Psoas muscle (tissue), 8 donors: ENCODE measurements around the gene TGIF2. TPM values are rescaled to one million over a fixed set of nuclear protein-coding genes. Genes with fewer than 3 reads are reported as not detected.
A peak's percentile ranks its signal among the peaks of the same experiment; 100 is the strongest.

ENCODE experiments used
- ATAC-seq, 4 donors: fragments of 200-7000 bp; cut with Tn5 transposase; one replicate each; pipeline ENCODE4 v1.9.1; 2020; ENCODE audit warnings: moderate library complexity in 3 of 4, mild to moderate bottlenecking in 2 of 4
- DNase-seq, 2 donors: peaks; one replicate each; pipeline ENCODE4 v3.0.0-alpha.2; 2020
- H3K27ac ChIP-seq: fragments of 200-600 bp; one replicate; pipeline ENCODE4 v1.8.0; 2022
- H3K27me3 ChIP-seq, 3 donors: fragments of 200-600 bp in 1 of 3; one replicate each; pipeline versions ENCODE4 v1.6.1 to v1.8.0; 2013 to 2022; ENCODE audit warnings: low read length in 2 of 3, mild to moderate bottlenecking in 2 of 3, moderate library complexity in 1 of 3; ENCODE audit not compliant: insufficient read depth in 3 of 3
- H3K36me3 ChIP-seq, 2 donors: fragments of 200-600 bp in 1 of 2; one replicate each; pipeline versions ENCODE4 v1.6.1 to v1.8.0; 2013 to 2022; ENCODE audit warnings: low read depth in 1 of 2, mild to moderate bottlenecking in 1 of 2, moderate library complexity in 1 of 2; ENCODE audit not compliant: insufficient read depth in 1 of 2
- H3K4me1 ChIP-seq: fragments of 200-600 bp; one replicate; pipeline ENCODE4 v1.8.0; 2022
- H3K4me3 ChIP-seq: fragments of 200-600 bp; one replicate; pipeline ENCODE4 v1.8.0; 2022; ENCODE audit warnings: mild to moderate bottlenecking
- H3K9me3 ChIP-seq: fragments of 200-600 bp; one replicate; pipeline ENCODE4 v1.8.0; 2022
- CTCF ChIP-seq: fragments of 200-600 bp; IDR thresholded peaks from one replicate; pipeline ENCODE4 v1.8.0; 2022; ENCODE audit warnings: antibody characterized with exemption
- WGBS, 3 donors: extraction: QIAGEN DNeasy Blood & Tissue Kit; methylation state at CpG; one replicate each; pipeline versions ENCODE4 v1.1.6 to v1.1.7; 2013; 5-methylcytosine and 5-hydroxymethylcytosine counted together
- intact Hi-C, 2 donors: fragments of 100-400 bp; cut with DNase I; formaldehyde crosslinking; loops; one replicate each; pipeline versions ENCODE4 v1.11.0 to v1.14.2; 2022
- polyA plus RNA-seq, 3 donors: library from polyadenylated mRNA; stranded (reverse); fragments of 200-250 nt; gene quantifications; one replicate each; pipeline ENCODE4 v1.2.3, GENCODE V29; 2013
- total RNA-seq, 4 donors: library from RNA; stranded (reverse); fragmentation: NEBNext Ultra II Directional in 2 of 4; extraction: Animal tissue kit (Norgen Biotek cat#: 25700) in 2 of 4; gene quantifications; one replicate each; pipeline versions ENCODE4 v1.2.1 to v1.2.4, GENCODE V29; 2021 to 2023
- donor health status: healthy with polysubstance abuse.
- donor health status: DM: no; HTN: no; CAD: no; lungs with moderate emphysema.
- donor health status: Bipolar disorder and iron deficiency.
- donor health status: healthy.
- donor health status: DM: yes; HTN: yes; CAD: no.
- donor health status: DM: no; HTN: no; CAD: no.
- donor health status: DM: no; HTN: no; CAD: no.
- donor health status: DM: yes; HTN: yes; CAD: no.

The TGIF2 gene
- total and polyA plus RNA-seq, 7 donors = 1.1 to 2.8 (median 1.7) TPM

GRCh38 chr20:36547186-36548005, 26.0 kb upstream of the TGIF2 start:
- Histone ChIP-seq H3K36me3 (peaks cover 0 to 3% of the 10 kb centered on the region in 2 donors), H3K27ac (no peak overlapping the region), H3K4me3 (no peak overlapping the region), H3K4me1 (peaks cover 8% of the 10 kb centered on the region), H3K9me3 (no peaks in the 10 kb centered on the region), H3K27me3 (no peaks in the 10 kb centered on the region)
- no peak for DNase-seq
- intact Hi-C loops = no loop called here
- 76 to 84% (median 82%) methylated on average over 12 of the region's 12 CpGs for WGBS, 3 donors
- no peak for ATAC-seq
- TF ChIP-seq CTCF = no peak

GRCh38 chr20:36548006-36548315, 25.4 kb upstream of the TGIF2 start:
- no peak for TF ChIP-seq CTCF
- no peak overlapping the region for H3K4me3 ChIP-seq
- ATAC-seq = no peak
- peaks cover 0 to 3% of the 10 kb centered on the region in 2 donors for H3K36me3 ChIP-seq
- H3K27me3 ChIP-seq = no peaks in the 10 kb centered on the region
- H3K4me1 ChIP-seq = peaks cover 8% of the 10 kb centered on the region
- no peak overlapping the region for H3K27ac ChIP-seq
- intact Hi-C loops = no loop called here
- DNase-seq = peak in 1 of 2 donors; percentile 50
- 65 to 71% (median 69%) methylated on average over 12 of the region's 12 CpGs for WGBS, 3 donors
- no peaks in the 10 kb centered on the region for H3K9me3 ChIP-seq

- 89 to 93% (median 91%) methylated on average over 21 to 23 of the region's 23 CpGs for WGBS, 3 donors
- Histone ChIP-seq H3K9me3 (no peaks in the 10 kb centered on the region), H3K4me3 (no peak overlapping the region), H3K27me3 (no peaks in the 10 kb centered on the region), H3K36me3 (peaks cover 0 to 3% of the 10 kb centered on the region in 2 donors), H3K27ac (no peak overlapping the region), H3K4me1 (peaks cover 3% of the 10 kb centered on the region)
- TF ChIP-seq CTCF = no peak
- ATAC-seq (no peak), DNase-seq (peak in 1 of 2 donors; percentile 36)
- intact Hi-C loops = no loop called here
Measured at GRCh38 chr20:36548704-36549627, 24.4 kb upstream of the TGIF2 start.

- Histone ChIP-seq H3K4me3 (no peak overlapping the region), H3K9me3 (no peaks in the 10 kb centered on the region), H3K27me3 (no peaks in the 10 kb centered on the region), H3K4me1 (no peaks in the 10 kb centered on the region), H3K36me3 (peaks cover 0 to 3% of the 10 kb centered on the region in 2 donors), H3K27ac (no peak overlapping the region)
- no peak for ATAC-seq
- no peak for DNase-seq
- intact Hi-C loops = no loop called here
- WGBS, 3 donors = 78 to 88% (median 79%) methylated on average over 9 of the region's 9 CpGs
- TF ChIP-seq CTCF = no peak
Measured at GRCh38 chr20:36549628-36549941, 23.8 kb upstream of the TGIF2 start.
